ENCODE data around the gene ZBTB7A.
"Not testable (repeated sequence)": the region's sequence is repeated elsewhere in the genome, so short reads cannot be mapped to it uniquely, and the experiment has no call there.

ZBTB7A gene

GRCh38 chr19:4012975-4013634, 53.6 kb downstream of the ZBTB7A start:
- no peak for DNase-seq

DNA sequence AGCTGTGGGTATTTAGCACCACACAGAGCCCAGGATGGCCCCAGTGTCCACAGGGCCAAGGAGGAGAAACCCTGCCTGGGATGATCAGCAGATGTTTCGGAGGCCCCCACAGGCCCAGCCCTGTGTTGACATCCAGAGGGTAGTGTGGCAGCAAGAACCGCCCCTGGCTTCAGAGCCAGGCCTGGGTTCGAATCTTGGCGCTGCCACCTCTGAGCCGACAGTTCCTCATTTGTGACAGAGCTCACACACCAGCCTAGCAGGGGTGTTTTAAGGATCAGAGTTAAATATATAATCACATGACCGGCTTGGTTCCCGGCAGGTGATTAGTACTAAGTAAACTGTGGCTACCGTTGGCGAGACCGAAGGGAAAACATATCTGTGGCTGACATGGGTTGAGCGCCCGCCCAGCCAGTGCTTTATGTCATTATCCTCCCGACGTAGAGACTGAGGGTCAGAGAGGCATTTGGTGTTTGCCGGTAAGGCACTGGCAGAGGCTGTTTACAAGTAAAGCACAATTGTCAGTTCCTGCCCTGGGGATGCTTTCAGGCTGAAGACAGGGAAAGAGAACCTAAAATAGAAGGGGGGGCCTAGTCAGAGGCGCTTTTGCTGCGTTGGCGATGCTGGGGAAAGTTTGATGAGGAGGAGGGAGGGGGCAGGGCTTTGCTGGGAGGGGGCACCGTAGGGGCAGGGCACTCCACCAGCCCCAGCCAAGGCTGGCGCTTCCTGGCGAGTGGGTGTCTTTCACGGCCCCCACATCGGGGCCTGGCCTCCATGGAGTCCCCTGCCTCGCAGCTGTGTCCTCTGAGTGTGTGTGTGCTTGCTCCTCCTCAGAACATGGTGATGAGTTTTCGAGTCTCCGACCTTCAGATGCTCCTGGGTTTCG, 54.4 kb downstream of the ZBTB7A start:
- DNase-seq = no peak

GRCh38 chr19:4011430-4011829, 55.3 kb downstream of the ZBTB7A start:
- not testable (repeated sequence) for DNase-seq

DNA sequence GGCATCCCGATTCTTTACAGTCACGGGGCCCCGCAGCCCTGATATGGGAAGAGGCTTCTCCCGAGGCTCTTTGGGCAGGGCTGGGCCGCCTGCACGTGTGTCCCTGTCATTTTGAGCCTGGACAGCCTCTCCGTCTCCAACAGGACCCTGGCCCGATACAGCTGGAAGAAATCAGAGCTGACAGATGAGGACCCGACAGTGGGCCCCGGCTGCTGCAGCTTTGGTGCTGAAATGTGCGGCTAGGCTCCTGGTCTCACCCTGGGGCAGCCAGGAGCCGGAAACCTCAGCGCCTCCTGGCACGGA, 55.9 kb downstream of the ZBTB7A start:
- no peak for DNase-seq

GRCh38 chr19:4009990-4010807, 56.5 kb downstream of the ZBTB7A start:
- no peak for DNase-seq

- peak; percentile 13 for DNase-seq
Observed at GRCh38 chr19:4007836-4008539, 58.7 kb downstream of the ZBTB7A start.

DNA sequence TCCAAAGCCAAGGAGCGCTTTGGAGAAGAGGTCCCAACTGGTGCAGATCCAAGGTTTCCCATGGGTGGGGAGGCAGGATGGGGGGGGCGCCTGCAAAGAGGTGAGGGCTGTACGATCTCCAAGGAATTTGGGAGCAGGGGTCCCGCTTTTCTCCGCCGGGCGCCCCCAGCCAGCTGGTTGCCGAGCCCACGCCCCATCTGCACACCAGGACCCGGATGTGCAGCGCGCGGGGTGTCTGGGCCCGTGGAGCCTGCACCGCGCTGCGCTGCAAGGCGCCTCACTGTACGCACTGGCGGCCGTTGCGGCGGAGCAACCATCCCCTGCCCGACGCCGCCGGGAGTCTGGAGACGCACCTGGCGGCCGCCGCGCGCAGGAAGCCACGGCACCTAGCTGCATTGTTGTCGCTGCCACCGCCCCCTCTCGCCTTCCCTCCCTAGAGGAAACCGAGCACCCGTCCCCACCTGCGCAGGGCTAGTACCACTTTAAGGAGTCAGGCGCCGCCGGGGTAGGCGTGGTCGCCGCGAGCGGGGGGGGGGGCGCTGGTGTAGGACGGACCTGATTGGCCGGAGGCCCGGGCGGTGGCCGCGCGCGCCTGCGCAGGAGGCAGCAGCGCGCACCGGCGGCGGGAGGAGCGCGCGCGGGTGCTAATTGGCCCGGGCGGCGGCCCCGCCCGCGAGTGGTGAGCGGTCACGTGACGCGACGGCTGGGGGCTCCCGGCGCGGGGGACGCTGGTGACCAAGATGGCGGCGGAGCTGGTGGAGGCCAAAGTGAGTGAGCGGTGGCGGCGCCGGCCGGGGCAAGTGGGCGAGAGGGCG, 59.5 kb downstream of the ZBTB7A start, which contains the start of gene PIAS4:
PIAS4 (plus strand) TSS at position 716 of the 815 bp plus-strand sequence; CDS start at position 741, 25 bp downstream.
- DNase-seq = peak; percentile 91

DNA sequence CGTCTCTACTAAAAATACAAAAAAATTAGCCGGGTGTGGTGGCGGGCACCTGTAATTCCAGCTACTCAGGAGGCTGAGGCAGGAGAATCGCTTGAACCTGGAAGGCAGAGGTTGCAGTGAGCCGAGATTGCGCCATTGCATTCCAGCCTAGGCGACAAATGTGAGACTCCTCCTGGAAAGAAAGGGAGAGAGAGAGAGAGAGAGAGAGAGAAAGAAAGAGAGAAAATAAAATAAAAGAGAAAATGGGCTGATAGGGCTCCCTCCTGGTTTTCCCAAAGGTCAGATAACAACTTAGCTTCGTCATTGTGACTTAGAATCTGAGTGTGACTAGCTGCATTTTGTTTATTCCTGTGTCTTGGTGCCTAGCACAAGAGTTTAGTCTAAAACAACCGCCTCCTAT, 61.3 kb downstream of the ZBTB7A start:
- DNase-seq = not testable (repeated sequence)

DNA sequence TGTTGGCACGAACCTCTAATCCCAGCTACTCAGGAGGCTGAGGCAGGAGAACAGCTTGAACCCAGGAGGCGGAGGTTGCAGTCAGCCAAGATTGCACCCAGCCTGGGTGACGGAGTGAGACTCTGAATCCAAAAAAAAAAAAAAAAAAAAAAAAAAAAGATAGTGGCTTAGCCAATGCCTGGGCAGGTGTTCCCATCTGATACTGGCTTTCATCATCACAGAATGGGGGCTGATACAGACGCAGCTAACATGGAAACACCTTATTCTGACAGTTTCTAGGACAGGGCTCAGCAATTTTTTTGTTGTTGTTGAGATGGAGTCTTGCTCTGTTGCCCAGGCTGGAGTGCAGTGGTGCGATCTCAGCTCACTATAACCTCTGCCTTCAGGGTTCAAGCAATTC, 65.9 kb downstream of the ZBTB7A start:
- not testable (repeated sequence) for DNase-seq

- DNase-seq = not testable (repeated sequence)
Observed at GRCh38 chr19:3998667-3999412, 67.9 kb downstream of the ZBTB7A start.

DNA sequence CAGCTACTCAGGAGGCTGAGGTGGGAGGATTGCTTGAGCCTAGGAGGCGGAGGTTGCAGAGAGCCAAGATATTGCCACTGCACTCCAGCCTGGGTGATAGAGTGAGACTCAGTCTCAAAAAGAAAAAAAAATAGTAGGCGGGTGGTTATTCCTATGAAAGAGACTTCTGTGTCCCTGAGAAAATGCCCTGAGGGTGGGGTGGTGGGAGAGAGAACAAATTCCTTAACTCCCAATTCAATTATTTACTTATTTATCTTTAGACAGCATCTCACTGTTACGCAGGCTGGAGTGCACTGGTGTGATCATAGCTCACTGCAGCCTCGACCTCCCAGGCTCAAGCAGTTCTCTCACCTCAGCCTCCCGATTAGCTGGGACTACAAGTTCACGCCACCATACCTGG, 71.1 kb downstream of the ZBTB7A start:
- DNase-seq = no peak

Data from stimulated activated CD4-positive, alpha-beta T cell treated with anti-CD3 and anti-CD28 coated beads, Interleukin-12 subunit alpha, Interleukin-12 subunit beta, amount 100 ng/mL, for 4 hours (primary cell).